Osteoblast (primary cell): ENCODE results near the gene ST6GALNAC3. TPM values are rescaled to one million over a fixed set of nuclear protein-coding genes. Genes with fewer than 3 reads are reported as not detected.

Source experiments
- DNase-seq: peaks from one replicate; pipeline ENCODE4 v3.0.0; 2011; ENCODE audit warnings: low spot score, mixed read lengths; ENCODE audit not compliant: insufficient read length; ENCODE audit errors: missing footprints
- H2AFZ ChIP-seq: 2 replicates; pipeline ENCODE4 v1.6.0; 2011; ENCODE audit warnings: mild to moderate bottlenecking, low read length
- H3K27ac ChIP-seq: 2 replicates; pipeline ENCODE4 v1.5.1; 2011; ENCODE audit warnings: mild to moderate bottlenecking, low read depth, low read length, moderate library complexity
- H3K27me3 ChIP-seq: 2 replicates; pipeline ENCODE4 v1.6.0; 2012; ENCODE audit warnings: mild to moderate bottlenecking, control low read depth, inconsistent platforms, low read length, moderate library complexity; ENCODE audit not compliant: insufficient read depth
- H3K36me3 ChIP-seq: 2 replicates; pipeline ENCODE4 v1.5.1; 2011; ENCODE audit warnings: mild to moderate bottlenecking, low read length, control low read depth, moderate library complexity; ENCODE audit not compliant: insufficient read depth
- H3K4me1 ChIP-seq: 2 replicates; pipeline ENCODE4 v1.5.1; 2011; ENCODE audit warnings: mild to moderate bottlenecking, low read length, control low read depth, moderate library complexity; ENCODE audit not compliant: insufficient read depth
- H3K4me2 ChIP-seq: 2 replicates; pipeline ENCODE4 v1.6.0; 2011; ENCODE audit warnings: mild to moderate bottlenecking, low read length; ENCODE audit not compliant: insufficient read depth
- H3K4me3 ChIP-seq: fragments of 200-600 bp; sonication (generic); 3 replicates; pipeline ENCODE4 v1.5.1; 2012; ENCODE audit warnings: mild to moderate bottlenecking, low read length, inconsistent platforms; ENCODE audit not compliant: insufficient read depth
- H3K79me2 ChIP-seq: 2 replicates; pipeline ENCODE4 v1.6.0; 2012; ENCODE audit warnings: mild to moderate bottlenecking, low read length, control low read depth, inconsistent platforms; ENCODE audit not compliant: insufficient read depth
- H3K9me3 ChIP-seq: 2 replicates; pipeline ENCODE4 v1.5.1; 2011; ENCODE audit warnings: low read depth, low read length, control low read depth
- H4K20me1 ChIP-seq: 2 replicates; pipeline ENCODE4 v1.6.0; 2012; ENCODE audit warnings: mild to moderate bottlenecking, low read length, control low read depth; ENCODE audit not compliant: insufficient read depth
- CTCF ChIP-seq: IDR thresholded peaks from 2 replicates; pipeline ENCODE4 v1.5.1; 2011; ENCODE audit warnings: mild to moderate bottlenecking, low read depth, low read length, moderate library complexity; ENCODE audit errors: extremely low read depth
- total RNA-seq: library from RNA; depleted of rRNA; stranded (reverse); fragments of >200 nt; gene quantifications from 2 replicates; pipeline ENCODE4 v1.2.3, GENCODE V29; 2012

ST6GALNAC3 gene
- total RNA-seq, 1 donor, result not detected

- Histone ChIP-seq H3K27me3 (no peaks in the 10 kb centered on the region), H3K4me2 (no peak overlapping the region), H3K4me1 (peaks cover 4% of the 10 kb centered on the region), H3K27ac (no peak overlapping the region), H3K36me3 (no peaks in the 10 kb centered on the region), H3K79me2 (no peaks in the 10 kb centered on the region), H3K4me3 (no peak overlapping the region), H2AFZ (no peak overlapping the region), H4K20me1 (no peaks in the 10 kb centered on the region), H3K9me3 (no peaks in the 10 kb centered on the region)
- TF ChIP-seq CTCF, result no peak
- no peak for DNase-seq
Measured at GRCh38 chr1:76156987-76157386, 82.4 kb downstream of the ST6GALNAC3 start.

- no peak overlapping the region for H3K4me2 ChIP-seq
- H3K9me3 ChIP-seq, result no peaks in the 10 kb centered on the region
- H3K27me3 ChIP-seq, result no peaks in the 10 kb centered on the region
- H3K36me3 ChIP-seq, result no peaks in the 10 kb centered on the region
- no peak for DNase-seq
- H2AFZ ChIP-seq, result no peak overlapping the region
- H3K4me3 ChIP-seq, result no peak overlapping the region
- H3K27ac ChIP-seq, result no peak overlapping the region
- peaks cover 4% of the 10 kb centered on the region for H3K4me1 ChIP-seq
- TF ChIP-seq CTCF, result no peak
- H3K79me2 ChIP-seq, result no peaks in the 10 kb centered on the region
- H4K20me1 ChIP-seq, result no peaks in the 10 kb centered on the region
Measured at GRCh38 chr1:76158126-76158525, 83.6 kb downstream of the ST6GALNAC3 start.

- Histone ChIP-seq H3K4me1 (no peaks in the 10 kb centered on the region), H3K27ac (no peak overlapping the region), H3K79me2 (no peaks in the 10 kb centered on the region), H3K4me3 (no peak overlapping the region), H2AFZ (no peak overlapping the region), H4K20me1 (no peaks in the 10 kb centered on the region), H3K27me3 (no peaks in the 10 kb centered on the region), H3K9me3 (no peaks in the 10 kb centered on the region), H3K4me2 (no peak overlapping the region), H3K36me3 (no peaks in the 10 kb centered on the region)
- TF ChIP-seq CTCF, result no peak
- no peak for DNase-seq
Measured at GRCh38 chr1:76160225-76160624, 85.7 kb downstream of the ST6GALNAC3 start.

- Histone ChIP-seq H3K9me3 (no peaks in the 10 kb centered on the region), H3K27me3 (no peaks in the 10 kb centered on the region), H3K4me2 (no peak overlapping the region), H3K4me1 (no peaks in the 10 kb centered on the region), H3K36me3 (no peaks in the 10 kb centered on the region), H4K20me1 (no peaks in the 10 kb centered on the region), H3K79me2 (no peaks in the 10 kb centered on the region), H3K4me3 (no peak overlapping the region), H2AFZ (no peak overlapping the region), H3K27ac (no peak overlapping the region)
- TF ChIP-seq CTCF, result no peak
- no peak for DNase-seq
Measured at GRCh38 chr1:76161451-76161850, 86.9 kb downstream of the ST6GALNAC3 start.
